Psoas muscle (tissue), 8 donors: ENCODE measurements around the gene CCDC97. TPM values are rescaled to one million over a fixed set of nuclear protein-coding genes. Genes with fewer than 3 reads are reported as not detected.
A peak's percentile ranks its signal among the peaks of the same experiment; 100 is the strongest.

Source experiments
- ATAC-seq, 4 donors: fragments of 200-7000 bp; cut with Tn5 transposase; one replicate each; pipeline ENCODE4 v1.9.1; 2020; ENCODE audit warnings: moderate library complexity in 3 of 4, mild to moderate bottlenecking in 2 of 4
- DNase-seq, 2 donors: peaks; one replicate each; pipeline ENCODE4 v3.0.0-alpha.2; 2020
- H3K27ac ChIP-seq: fragments of 200-600 bp; one replicate; pipeline ENCODE4 v1.8.0; 2022
- H3K27me3 ChIP-seq, 3 donors: fragments of 200-600 bp in 1 of 3; one replicate each; pipeline versions ENCODE4 v1.6.1 to v1.8.0; 2013 to 2022; ENCODE audit warnings: low read length in 2 of 3, mild to moderate bottlenecking in 2 of 3, moderate library complexity in 1 of 3; ENCODE audit not compliant: insufficient read depth in 3 of 3
- H3K36me3 ChIP-seq, 2 donors: fragments of 200-600 bp in 1 of 2; one replicate each; pipeline versions ENCODE4 v1.6.1 to v1.8.0; 2013 to 2022; ENCODE audit warnings: low read depth in 1 of 2, mild to moderate bottlenecking in 1 of 2, moderate library complexity in 1 of 2; ENCODE audit not compliant: insufficient read depth in 1 of 2
- H3K4me1 ChIP-seq: fragments of 200-600 bp; one replicate; pipeline ENCODE4 v1.8.0; 2022
- H3K4me3 ChIP-seq: fragments of 200-600 bp; one replicate; pipeline ENCODE4 v1.8.0; 2022; ENCODE audit warnings: mild to moderate bottlenecking
- H3K9me3 ChIP-seq: fragments of 200-600 bp; one replicate; pipeline ENCODE4 v1.8.0; 2022
- CTCF ChIP-seq: fragments of 200-600 bp; IDR thresholded peaks from one replicate; pipeline ENCODE4 v1.8.0; 2022; ENCODE audit warnings: antibody characterized with exemption
- WGBS, 3 donors: extraction: QIAGEN DNeasy Blood & Tissue Kit; methylation state at CpG; one replicate each; pipeline versions ENCODE4 v1.1.6 to v1.1.7; 2013; 5-methylcytosine and 5-hydroxymethylcytosine counted together
- intact Hi-C, 2 donors: fragments of 100-400 bp; cut with DNase I; formaldehyde crosslinking; loops; one replicate each; pipeline versions ENCODE4 v1.11.0 to v1.14.2; 2022
- polyA plus RNA-seq, 3 donors: library from polyadenylated mRNA; stranded (reverse); fragments of 200-250 nt; gene quantifications; one replicate each; pipeline ENCODE4 v1.2.3, GENCODE V29; 2013
- total RNA-seq, 4 donors: library from RNA; stranded (reverse); fragmentation: NEBNext Ultra II Directional in 2 of 4; extraction: Animal tissue kit (Norgen Biotek cat#: 25700) in 2 of 4; gene quantifications; one replicate each; pipeline versions ENCODE4 v1.2.1 to v1.2.4, GENCODE V29; 2021 to 2023
- donor health status: healthy with polysubstance abuse.
- donor health status: DM: no; HTN: no; CAD: no; lungs with moderate emphysema.
- donor health status: Bipolar disorder and iron deficiency.
- donor health status: healthy.
- donor health status: DM: yes; HTN: yes; CAD: no.
- donor health status: DM: no; HTN: no; CAD: no.
- donor health status: DM: no; HTN: no; CAD: no.
- donor health status: DM: yes; HTN: yes; CAD: no.

CCDC97 gene
- total and polyA plus RNA-seq, 7 donors, result 13.7 to 25.7 (median 19.9) TPM

- 96 to 97% (median 97%) methylated on average over 24 of the region's 24 CpGs for WGBS, 3 donors
- intact Hi-C loops, result loop anchor here in 1 of 2 donors (5.0 kb wide), 1 partner anchor 36 kb away; the partner anchor contains the start of gene TGFB1
- Histone ChIP-seq H3K27ac (no peak overlapping the region), H3K27me3 (no peaks in the 10 kb centered on the region), H3K9me3 (no peaks in the 10 kb centered on the region), H3K36me3 (peaks cover 3 to 83% of the 10 kb centered on the region in 2 donors), H3K4me3 (no peak overlapping the region), H3K4me1 (peaks cover 15% of the 10 kb centered on the region)
- no peak for ATAC-seq
- TF ChIP-seq CTCF, result no peak
- DNase-seq, result no peak
Observed at GRCh38 chr19:41316306-41316920, 6.4 kb downstream of the CCDC97 start.

GRCh38 chr19:41318696-41319499 is 8.9 kb downstream of the CCDC97 start:
- no peak for TF ChIP-seq CTCF
- intact Hi-C loops, result loop anchor here in 1 of 2 donors (5.0 kb wide), 1 partner anchor 33 kb away; the partner anchor contains the start of gene TGFB1
- Histone ChIP-seq H3K4me3 (no peak overlapping the region), H3K27me3 (no peaks in the 10 kb centered on the region), H3K4me1 (peaks cover 15% of the 10 kb centered on the region), H3K9me3 (no peaks in the 10 kb centered on the region), H3K36me3 (peaks cover 3 to 74% of the 10 kb centered on the region in 2 donors), H3K27ac (no peak overlapping the region)
- DNase-seq (no peak), ATAC-seq (no peak)
- WGBS, 3 donors, result 79 to 84% (median 82%) methylated on average over 19 of the region's 19 CpGs

GRCh38 chr19:41319500-41320184 is 9.7 kb downstream of the CCDC97 start:
- DNase-seq, result peak in 1 of 2 donors; percentile 43
- no peak overlapping the region for H3K4me3 ChIP-seq
- peaks cover 19% of the 10 kb centered on the region for H3K4me1 ChIP-seq
- no peak for ATAC-seq
- no peak for TF ChIP-seq CTCF
- H3K27me3 ChIP-seq, result no peaks in the 10 kb centered on the region
- intact Hi-C loops, result loop anchor here in 1 of 2 donors (5.0 kb wide), 2 partner anchors 33 to 108 kb away; partner anchors contain the start of genes B3GNT8 and TGFB1
- H3K27ac ChIP-seq, result no peak overlapping the region
- WGBS, 3 donors, result 75 to 83% (median 81%) methylated on average over 19 to 20 of the region's 20 CpGs
- no peaks in the 10 kb centered on the region for H3K9me3 ChIP-seq
- H3K36me3 ChIP-seq, result peaks cover 3 to 70% of the 10 kb centered on the region in 2 donors

GRCh38 chr19:41320185-41320518 is 10.2 kb downstream of the CCDC97 start:
- intact Hi-C loops, result loop anchor here in 1 of 2 donors (5.0 kb wide), 1 partner anchor 107 kb away; the partner anchor contains the start of gene B3GNT8
- no peaks in the 10 kb centered on the region for H3K9me3 ChIP-seq
- no peaks in the 10 kb centered on the region for H3K27me3 ChIP-seq
- H3K4me3 ChIP-seq, result no peak overlapping the region
- H3K36me3 ChIP-seq, result peaks cover 3 to 70% of the 10 kb centered on the region in 2 donors
- no peak for TF ChIP-seq CTCF
- H3K4me1 ChIP-seq, result peaks cover 24% of the 10 kb centered on the region
- 80 to 86% (median 84%) methylated on average over 11 of the region's 11 CpGs for WGBS, 3 donors
- no peak overlapping the region for H3K27ac ChIP-seq
- ATAC-seq (no peak), DNase-seq (peak in 1 of 2 donors; percentile 49)
